Stimulated activated CD4-positive, alpha-beta T cell treated with anti-CD3 and anti-CD28 coated beads, Interleukin-1b, Interleukin-23, amount 100 ng/mL, for 1 hour (primary cell): ENCODE results near the gene ARHGEF4.

Experiments used
- DNase-seq, 2 donors: peaks; one replicate each; pipeline ENCODE4 v3.0.0-alpha.2; 2020; ENCODE audit warnings: low read depth in 2 of 2

Gene ARHGEF4

DNA sequence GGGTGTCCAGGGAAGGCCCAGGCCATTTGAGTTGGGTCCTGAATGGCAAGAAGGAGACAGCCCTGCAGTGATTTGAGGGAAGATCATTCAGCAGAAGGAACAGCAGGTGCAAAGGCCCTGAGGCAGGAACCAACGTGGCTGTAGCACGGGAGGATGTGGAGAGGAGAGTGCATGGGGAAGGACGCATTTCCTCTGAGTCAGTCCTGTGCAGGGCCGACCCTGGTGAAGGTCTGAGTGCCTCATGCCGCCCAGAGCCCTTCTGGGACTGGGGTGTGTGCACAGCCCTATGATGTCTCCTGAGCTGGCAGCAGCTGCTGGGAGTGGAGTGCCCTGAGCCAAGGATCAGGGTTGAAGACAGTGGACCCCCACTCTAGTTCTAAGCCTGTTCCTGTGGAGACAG lies 17.9 kb upstream of the ARHGEF4 start:
- DNase-seq, result no peak

DNA sequence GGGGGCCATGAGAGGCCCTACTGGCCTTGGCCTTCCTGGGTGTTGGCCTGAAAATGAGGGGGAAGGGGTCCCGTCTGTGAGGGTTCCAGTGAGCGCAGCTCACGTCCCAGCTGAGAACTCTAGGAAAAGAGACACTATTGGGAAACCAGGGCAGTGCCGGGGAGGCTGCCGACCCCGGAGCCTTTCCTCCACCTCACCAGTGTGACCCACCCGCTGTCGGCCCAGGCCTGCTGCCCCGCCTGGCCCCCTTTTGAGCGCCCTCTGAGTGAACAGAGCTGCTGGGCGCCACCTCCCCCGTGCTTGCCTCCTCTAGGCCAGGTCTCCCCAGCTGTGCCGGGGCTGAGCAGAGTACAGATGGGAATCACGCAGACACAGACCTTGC lies 17.5 kb upstream of the ARHGEF4 start:
- DNase-seq, result no peak

DNA sequence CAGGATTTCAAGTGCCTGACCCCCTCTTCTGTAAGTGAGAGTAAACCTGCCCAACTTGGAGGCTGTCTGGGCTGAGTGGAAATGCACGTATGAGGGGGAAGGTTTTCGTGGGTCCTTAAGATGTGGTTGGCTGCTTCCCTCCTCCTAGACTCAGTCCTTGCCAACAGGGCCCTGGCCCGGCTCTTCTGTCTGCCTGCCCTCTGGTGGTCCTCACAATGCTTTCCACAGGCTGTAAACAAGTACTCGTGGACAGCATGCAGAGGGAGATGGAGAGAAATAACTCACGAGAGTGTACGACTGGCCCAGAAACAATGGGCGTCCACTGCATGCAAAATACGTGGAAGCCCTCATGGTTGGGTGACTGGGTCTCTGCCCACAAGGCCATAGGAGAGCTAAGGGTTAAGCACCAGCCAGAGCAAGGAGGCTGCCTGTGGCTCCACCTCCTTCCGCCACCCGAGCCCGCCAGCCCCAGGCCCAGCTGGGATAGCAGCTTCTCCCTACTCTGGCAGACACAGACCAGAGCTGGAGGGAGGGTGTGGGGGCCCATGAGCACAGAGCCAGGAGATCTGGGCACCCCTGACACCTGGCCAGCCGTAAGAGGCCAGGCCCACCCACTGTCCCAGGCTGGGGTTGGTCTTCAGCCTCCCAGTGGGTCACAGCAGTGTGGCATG lies 17.0 kb upstream of the ARHGEF4 start:
- no peak for DNase-seq

DNA sequence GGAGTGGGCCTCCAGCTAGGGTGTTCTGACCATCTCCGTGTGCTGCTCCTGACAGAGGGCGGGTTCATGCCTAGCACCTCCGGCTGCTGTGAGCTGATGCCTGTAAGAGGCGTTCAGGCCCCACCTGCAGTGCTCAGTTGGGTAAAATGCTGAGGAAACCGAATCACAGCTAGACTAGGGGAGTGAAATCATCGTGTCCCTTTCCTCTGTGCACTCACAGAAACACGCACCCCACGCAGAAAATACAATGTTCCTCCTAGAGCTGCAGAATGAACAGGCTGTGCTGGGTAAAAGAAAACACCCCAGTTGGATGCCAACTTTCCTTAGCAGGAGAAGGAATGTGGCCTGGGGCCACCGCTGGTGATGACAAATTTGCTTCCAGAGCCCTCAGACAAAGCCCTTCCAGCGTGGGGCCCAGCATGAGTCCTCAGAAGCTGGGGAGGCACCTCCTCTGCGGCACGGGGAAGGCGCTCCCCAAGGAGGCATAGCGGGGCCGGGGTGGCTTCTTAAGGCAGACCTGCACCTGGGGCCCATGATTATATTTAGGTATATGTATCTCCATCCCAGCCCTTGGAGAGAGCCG lies 16.3 kb upstream of the ARHGEF4 start:
- no peak for DNase-seq

DNA sequence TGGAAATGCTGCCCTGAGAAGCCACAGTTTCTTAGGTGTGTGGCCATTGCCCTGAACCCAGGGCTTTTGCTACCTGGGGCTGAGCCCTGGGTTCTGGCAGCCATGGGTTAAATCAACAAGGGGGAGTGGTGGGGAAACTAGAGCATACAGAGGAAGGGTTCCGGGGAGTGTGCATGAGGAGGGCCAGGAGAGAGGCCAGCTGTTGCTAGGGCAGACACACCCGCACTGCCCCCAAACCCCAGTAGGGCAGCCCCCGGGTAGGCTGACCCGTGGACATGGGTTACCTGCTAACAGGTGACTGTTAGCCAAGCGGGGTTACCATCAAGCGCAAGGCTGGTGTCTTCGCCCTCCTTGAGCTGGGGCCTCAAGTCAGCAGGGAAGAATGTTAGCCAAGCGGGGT lies 14.8 kb upstream of the ARHGEF4 start:
- DNase-seq, result no peak

DNA sequence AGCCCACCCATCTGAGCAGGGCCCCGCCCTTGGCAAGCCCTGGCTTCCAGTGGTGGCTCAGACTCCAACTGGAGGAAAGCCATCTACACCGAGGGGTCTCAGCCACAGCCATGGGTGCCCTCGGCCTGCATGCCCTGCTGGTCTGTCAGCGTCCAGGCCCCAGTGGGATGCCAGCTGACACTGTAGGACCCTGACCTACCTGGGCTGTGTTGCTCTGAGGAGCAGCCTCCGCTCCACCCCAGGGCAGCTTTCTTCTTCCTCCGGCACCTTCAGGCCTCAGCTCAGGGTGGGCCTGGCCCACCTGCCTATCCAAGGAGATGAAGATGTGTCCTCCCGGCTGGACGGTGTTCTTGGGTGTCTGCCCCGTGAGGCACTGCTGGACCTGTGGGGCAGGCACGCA lies 13.9 kb upstream of the ARHGEF4 start:
- DNase-seq, result no peak

DNA sequence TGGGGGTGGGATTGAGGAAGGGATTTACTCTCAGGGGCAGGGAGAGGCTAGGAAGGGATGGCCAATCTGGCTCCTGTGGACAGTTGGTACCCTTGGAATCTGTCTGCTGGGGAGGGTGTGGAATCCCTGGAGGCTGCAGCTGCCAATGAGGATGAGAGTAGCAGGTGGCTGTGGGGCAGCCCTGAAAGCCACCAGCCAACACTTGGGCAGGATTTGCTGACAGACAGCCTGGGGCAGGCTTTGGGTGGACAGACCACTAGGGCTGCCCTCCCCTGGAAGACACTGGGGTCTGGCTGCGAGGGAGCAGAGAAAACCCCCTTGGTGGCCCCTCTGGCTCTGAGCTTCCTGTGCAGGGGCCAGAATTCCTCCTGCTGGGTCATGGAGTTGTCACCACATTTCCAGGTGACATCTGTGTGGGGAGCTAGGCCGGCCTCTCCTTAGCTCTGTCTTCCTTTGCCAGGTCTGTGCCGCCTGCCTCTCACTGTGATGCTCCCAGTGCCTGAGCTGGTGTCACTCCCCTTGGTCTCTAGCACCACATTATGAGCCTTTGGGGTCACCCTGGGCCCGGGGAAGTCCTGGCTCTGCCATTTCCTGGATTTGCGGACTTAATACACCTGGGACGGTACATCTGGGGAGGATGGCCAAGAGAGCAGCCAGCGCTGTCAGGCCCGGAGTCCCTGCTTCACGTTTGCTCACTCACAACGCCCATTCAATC lies 13.4 kb upstream of the ARHGEF4 start:
- DNase-seq, result no peak

DNA sequence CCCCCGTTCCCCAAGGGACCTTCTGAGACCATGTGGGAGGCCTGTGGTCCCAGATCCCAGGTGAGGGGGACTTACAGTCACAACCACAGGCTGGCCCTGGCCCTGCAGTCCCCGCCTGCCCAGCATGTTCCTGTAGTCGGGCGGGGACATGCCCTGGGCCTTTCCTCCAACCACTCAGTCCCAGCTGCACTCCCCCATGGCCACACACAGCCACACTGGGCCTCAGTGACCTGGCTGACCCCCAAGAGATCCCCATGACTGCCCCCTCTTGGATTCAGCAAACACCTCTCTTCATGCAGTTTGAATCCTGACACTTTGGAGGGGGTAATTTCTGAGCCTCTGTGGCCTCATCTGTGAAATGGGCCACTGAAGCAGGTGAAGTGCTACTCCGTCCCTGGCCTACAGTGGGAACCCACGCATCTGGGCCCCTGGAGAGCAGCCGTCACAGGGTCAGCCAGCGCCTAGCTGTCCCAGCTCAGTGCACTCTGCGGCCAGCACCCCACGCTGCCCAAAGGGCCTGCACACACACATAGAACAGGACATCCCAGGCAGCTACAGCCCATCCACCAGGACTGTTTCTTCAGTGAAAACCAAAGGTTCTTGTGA lies 12.7 kb upstream of the ARHGEF4 start:
- DNase-seq, result peak in 1 of 2 donors; percentile 5

DNA sequence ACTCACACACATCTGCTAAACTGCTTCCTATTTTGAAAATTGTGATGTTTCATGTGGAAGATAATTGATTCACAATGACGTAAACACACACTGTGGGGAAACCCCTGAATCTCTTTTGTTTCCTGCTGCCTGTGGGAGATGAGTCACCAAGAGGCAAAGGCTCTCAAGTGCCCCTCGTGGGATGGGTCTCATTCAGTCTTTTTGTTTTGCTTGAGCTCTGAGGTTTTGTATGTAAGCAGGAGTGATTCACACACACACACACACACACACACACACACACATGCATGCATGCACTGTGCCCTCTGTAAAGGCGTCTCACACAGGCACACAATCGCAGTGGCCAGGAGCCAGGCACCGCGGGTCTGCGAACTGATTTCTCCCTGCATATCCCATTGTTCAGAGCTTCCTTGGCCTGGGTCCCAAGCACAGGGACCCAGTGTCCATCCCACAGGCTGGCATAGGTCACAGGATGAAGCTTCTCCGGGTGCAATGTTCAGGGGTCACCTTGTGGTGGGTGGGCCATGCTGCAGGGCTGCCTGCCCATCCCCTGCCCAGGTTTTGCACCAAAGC lies 12.1 kb upstream of the ARHGEF4 start:
- peak; percentile 37 to 58 for DNase-seq

DNA sequence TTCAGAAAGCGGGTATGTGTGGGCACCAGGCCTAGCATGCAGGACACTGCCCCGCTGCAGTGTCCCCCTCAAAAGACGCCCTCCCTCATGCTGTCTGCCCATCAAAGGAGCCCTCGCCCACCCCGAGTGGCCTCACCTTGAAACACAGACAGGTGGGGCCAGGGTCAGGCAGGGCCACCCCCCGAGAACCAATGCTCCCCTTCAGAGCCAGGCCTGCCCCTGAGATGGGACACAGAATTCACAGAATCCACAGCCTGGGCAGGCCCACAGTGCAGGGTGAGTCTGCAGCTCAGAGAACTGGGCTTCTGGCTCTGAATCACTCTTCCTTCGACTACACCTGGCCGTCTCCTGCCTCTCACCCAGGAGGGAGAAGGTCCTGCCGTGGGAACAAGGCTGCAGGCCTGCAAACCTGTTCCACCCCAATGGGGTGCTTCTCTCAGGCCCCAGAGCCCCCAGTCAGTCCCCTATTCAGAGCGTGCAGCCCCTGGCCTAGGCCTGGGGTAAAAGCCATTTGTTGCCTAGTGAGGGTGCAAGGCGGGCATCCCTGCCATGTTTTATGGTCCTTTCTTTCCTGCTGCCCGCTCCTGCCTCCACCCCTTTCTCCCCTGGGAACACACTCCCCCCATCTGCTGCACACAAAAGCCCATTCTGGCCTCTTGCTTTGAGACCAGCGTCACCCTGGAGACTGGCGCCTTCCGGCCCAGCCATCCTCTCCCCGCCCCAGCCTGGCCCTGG lies 11.3 kb upstream of the ARHGEF4 start:
- no peak for DNase-seq

DNA sequence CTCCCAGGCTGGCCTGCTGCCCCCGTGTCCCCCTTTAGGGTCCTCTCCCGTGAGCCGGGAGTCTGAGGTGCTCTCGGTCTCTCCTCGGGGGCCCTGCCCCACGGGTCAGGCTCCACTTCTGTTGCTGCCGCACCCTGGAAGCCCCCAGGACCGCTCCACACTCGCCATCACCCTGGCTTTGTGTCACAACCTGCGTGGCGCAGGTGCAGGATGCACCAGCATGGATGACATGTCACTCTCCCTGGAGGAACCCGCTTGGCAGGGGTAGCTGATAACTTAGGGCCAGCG lies 10.8 kb upstream of the ARHGEF4 start:
- no peak for DNase-seq

DNA sequence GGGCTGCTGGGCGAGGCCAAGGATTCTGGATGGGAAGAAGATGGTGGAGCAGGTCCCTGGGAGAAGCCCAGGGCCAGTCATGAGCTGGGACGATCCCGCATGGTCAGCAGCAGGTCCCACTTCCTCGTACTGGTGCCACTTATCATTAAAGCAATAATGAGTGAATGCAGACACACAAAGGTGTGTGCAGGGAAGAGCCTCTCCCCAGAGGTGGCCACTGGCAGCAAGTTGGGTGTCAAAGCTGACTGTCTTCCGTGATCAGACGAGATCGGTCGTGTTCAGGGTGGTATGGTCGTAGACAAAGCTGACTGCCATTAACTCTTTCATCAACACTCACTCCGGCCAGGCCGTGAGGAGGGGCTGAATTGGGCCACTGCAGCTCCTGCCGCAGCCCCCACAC lies 10.3 kb upstream of the ARHGEF4 start:
- no peak for DNase-seq

DNA sequence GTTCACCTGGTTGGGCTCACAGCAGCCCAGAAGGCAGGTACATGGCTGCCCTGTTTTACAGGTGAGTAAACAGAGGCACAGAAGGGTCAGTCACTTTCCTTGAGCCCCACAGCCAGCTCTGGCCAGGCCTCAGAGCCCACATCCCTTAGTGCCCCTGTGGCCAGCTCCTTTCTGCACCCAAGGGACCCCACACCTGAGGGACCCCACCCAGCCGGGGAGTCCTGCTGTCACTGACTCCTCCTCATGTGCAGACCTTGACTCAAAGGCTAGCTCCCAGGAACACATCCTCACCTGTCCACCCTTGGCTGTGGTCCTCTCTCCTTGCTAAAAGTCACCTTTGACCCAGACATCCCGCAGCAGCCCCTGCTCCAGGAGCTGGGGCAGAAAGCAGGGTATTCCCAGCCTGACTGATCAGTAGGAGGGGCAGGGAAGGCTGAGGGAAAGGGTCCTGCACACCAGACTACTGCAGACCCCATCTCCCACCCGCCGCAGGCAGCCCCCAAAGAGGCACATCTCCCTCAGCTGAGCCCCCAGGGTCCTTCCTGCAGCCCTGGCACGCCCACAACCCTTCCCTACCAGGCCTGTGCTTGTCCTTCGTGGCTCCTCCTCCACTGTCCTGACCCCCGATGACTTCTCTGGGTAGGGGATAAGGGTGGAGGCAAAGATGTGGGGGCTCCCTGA lies 9.8 kb upstream of the ARHGEF4 start:
- DNase-seq, result no peak

DNA sequence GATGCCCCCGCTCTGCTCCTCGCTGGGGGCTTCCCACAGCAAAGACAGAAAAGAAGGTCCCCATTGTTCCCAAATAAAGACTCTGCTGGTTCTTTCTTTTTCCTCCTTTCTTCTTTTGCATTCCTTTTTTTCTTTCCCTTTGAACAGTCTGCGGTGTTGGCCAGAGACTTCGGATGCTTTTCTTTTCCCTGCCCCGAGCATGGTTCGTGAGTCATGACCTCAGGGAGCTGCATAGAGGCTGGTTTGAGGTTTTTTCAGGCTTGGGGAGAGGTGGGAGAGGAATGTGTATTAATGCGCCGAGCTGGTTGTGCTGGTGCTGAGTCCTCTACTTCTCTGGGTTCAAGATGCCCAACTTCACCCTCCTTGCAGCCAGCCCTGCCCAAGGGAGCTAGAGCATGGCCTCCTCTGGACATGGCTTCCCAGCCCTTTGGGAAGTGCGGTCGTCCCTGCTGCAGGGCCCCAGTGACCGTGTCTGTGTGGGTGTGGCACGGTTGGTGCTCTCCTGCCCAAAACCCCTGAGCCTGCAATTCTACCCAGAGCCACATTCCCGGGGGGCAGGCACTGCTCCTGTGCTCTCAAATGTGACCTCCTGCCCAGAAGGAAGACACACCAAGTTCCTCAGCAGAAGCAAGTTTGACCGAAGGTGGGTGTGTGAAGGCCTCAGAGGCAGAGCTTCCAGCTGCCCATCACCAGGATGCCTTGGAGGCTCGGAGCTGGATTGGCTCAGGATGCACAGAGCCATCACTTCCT lies 9.0 kb upstream of the ARHGEF4 start:
- DNase-seq, result no peak

DNA sequence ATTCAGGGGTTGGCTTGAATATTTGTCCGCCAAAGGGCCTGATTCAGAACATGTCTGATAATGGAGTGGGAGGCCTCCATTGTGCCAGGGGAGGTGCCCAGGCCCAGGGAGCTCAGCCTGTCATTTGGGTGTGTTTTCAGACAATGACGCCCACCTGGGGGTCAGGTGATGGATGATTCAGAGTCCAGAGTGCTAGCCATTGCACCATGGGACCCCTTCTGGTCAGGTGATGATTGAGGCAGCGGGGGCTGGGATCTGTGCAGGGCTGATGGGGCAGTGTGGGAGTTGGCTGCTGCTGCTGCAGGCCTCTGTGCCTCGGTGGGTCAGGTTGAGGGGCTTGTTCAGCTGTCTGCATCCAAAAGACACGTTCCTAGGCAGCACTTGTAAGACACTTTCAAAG lies 8.3 kb upstream of the ARHGEF4 start:
- DNase-seq, result no peak

DNA sequence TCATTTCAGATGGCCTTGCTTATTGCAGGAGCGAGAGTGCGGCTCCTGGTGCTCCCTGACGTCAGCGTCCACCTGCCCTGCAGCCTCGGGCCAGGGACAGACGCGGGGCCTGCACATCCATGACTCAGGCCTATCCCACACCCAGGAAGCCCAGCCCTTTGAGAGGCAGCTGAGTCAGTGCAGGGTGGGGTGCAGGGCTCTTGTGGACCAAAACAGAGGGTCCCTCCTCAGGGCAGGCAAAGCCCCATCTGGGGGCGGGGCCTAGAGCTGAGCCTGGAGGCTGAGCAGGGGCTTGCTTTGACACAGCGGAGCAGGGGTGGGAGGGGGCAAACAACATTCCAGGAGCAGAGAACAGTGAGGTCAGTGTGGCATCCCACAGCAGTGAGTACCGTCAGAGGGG lies 7.7 kb upstream of the ARHGEF4 start:
- DNase-seq, result no peak

DNA sequence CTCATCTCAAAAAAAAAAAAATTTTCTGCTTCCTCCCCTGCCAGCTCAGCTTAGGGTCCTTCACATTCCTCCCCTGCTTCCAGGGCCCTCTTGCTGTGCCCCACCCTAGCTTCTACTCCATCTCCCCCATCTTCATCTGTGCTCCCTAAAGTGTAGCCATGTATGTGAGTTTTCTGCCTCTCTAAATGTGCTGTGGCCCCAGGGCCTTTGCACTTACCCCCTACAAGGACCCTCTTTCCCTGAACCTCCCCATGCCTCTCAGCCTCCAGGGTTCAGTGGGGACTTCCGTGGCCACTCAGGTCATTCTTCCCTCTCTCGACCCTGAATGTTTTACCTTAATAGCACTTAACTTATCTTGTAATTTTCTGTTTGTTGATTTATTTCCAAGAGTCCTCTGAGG lies 6.2 kb upstream of the ARHGEF4 start:
- DNase-seq, result no peak

DNA sequence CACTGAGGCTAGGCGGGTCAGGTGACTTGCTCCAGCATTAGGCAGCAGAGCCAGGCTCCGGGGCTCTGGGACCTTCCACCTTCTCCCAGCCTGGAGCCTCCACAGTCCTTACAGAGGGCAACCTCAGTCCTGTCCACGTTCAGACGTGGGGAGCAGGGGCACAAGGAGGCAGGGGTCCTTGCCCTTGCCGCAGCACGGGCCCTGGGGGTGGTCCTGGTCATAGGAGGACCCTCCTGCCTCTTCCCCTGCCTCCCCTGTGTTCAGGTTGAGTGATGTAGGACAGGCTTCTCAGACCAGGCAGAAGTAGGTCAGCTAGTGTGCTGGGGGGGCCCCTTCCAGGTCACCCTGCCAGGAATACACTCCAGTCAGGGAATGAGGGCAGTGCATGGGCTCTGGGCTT lies 5.4 kb upstream of the ARHGEF4 start:
- no peak for DNase-seq

DNA sequence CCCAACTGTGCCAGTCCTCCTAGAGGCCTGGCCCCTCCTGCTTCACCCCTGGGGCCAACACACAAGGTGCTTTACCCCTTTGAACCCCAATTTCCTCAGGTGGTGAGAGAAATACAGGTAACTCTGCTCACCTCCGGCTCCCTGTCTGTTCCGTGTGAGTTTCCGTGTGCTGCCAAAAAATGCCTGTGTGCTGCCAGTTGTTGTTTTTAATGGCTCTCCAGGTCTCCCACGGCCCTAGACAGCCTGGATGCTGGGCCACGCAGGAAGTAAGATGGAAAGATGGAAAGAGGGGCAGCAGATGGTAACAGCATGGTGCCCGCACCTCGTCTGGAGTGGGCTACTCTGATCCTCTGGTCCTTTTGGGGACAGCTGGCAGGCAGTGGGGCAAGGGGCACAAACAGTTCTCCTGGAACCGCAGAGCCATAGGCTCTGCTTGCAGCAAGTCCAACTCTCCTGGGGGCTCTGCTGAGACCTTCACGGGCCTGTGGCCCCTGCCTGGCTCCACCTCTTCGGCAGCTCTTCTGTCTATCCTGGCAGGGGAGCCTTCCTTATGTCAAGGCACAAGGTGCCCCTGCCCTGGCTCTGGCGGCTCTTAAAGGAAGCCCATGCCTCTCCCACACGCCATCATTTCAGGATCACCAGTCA lies 4.3 kb upstream of the ARHGEF4 start:
- DNase-seq, result no peak
